GM23338 (cell line): ENCODE data around the gene PIP. TPM values are rescaled to one million over a fixed set of nuclear protein-coding genes. Genes with fewer than 3 reads are reported as not detected.

Source experiments
- ATAC-seq: fragments of 200-7000 bp; cut with Tn5 transposase; 3 replicates; pipeline ENCODE4 v1.9.1; 2020
- DNase-seq: peaks from one replicate; pipeline ENCODE4 v3.0.0-alpha.2; 2015; ENCODE audit warnings: low spot score
- H2AFZ ChIP-seq: fragments of 200-600 bp; sonication (generic); 2 replicates; pipeline ENCODE4 v1.8.0; 2016; ENCODE audit warnings: antibody characterized with exemption, mild to moderate bottlenecking, moderate library complexity
- H3F3A ChIP-seq: fragments of 200-600 bp; sonication (generic); replicated peaks from 2 replicates; pipeline ENCODE4 v1.8.0; 2017; ENCODE audit warnings: antibody characterized with exemption, mixed run types, low read depth
- H3K27ac ChIP-seq: fragments of 200-600 bp; sonication (generic); 2 replicates; pipeline ENCODE4 v1.6.1; 2016; ENCODE audit warnings: low read depth
- H3K27me3 ChIP-seq: fragments of 200-600 bp; sonication (generic); 2 replicates; pipeline ENCODE4 v1.8.0; 2016; ENCODE audit warnings: mild to moderate bottlenecking, mixed run types, moderate library complexity; ENCODE audit not compliant: insufficient read depth
- H3K36me3 ChIP-seq: fragments of 200-600 bp; sonication (generic); 2 replicates; pipeline ENCODE4 v1.8.0; 2016; ENCODE audit warnings: mild to moderate bottlenecking; ENCODE audit not compliant: insufficient read depth
- H3K4me1 ChIP-seq: fragments of 200-600 bp; sonication (generic); 2 replicates; pipeline ENCODE4 v1.8.0; 2016; ENCODE audit warnings: mild to moderate bottlenecking, moderate library complexity; ENCODE audit not compliant: insufficient read depth
- H3K4me2 ChIP-seq: fragments of 200-600 bp; sonication (generic); 2 replicates; pipeline ENCODE4 v1.7.1; 2017; ENCODE audit warnings: mixed run types
- H3K4me3 ChIP-seq: fragments of 200-600 bp; sonication (generic); 2 replicates; pipeline ENCODE4 v1.6.1; 2016; ENCODE audit warnings: mixed run types
- H3K79me2 ChIP-seq: fragments of 200-600 bp; sonication (generic); replicated peaks from 2 replicates; pipeline ENCODE4 v1.8.0; 2017; ENCODE audit warnings: mild to moderate bottlenecking; ENCODE audit not compliant: insufficient read depth
- H3K9me2 ChIP-seq: fragments of 200-600 bp; sonication (generic); 2 replicates; pipeline ENCODE4 v1.8.0; 2017; ENCODE audit not compliant: insufficient read depth
- H4K20me1 ChIP-seq: fragments of 200-600 bp; sonication (generic); replicated peaks from 2 replicates; pipeline ENCODE4 v1.8.0; 2017; ENCODE audit warnings: mild to moderate bottlenecking; ENCODE audit not compliant: insufficient read depth
- H3K27ac Mint-ChIP-seq: 2 replicates; pipeline ENCODE4 v1.8.0; 2020; ENCODE audit warnings: inconsistent platforms, mild to moderate bottlenecking, moderate library complexity, mixed read lengths
- H3K27me3 Mint-ChIP-seq: 3 replicates; pipeline ENCODE4 v1.8.0; 2022; ENCODE audit warnings: low read depth, mild to moderate bottlenecking, moderate library complexity, mixed read lengths, inconsistent platforms; ENCODE audit not compliant: insufficient read depth, poor library complexity
- H3K36me3 Mint-ChIP-seq: 3 replicates; pipeline ENCODE4 v1.8.0; 2021; ENCODE audit warnings: low read depth, mild to moderate bottlenecking, inconsistent platforms, moderate library complexity, mixed read lengths
- H3K4me1 Mint-ChIP-seq: 3 replicates; pipeline ENCODE4 v1.8.0; 2020; ENCODE audit warnings: mild to moderate bottlenecking, inconsistent platforms, mixed read lengths
- H3K4me3 Mint-ChIP-seq: 3 replicates; pipeline ENCODE4 v1.8.0; 2021; ENCODE audit warnings: moderate library complexity, mild to moderate bottlenecking, inconsistent platforms, mixed read lengths
- H3K9me3 Mint-ChIP-seq: 3 replicates; pipeline ENCODE4 v1.8.0; 2020; ENCODE audit warnings: moderate library complexity, mild to moderate bottlenecking, inconsistent platforms, mixed read lengths
- CREB1 ChIP-seq: fragments of 250-450 bp; sonication (Bioruptor Pico); IDR thresholded peaks from 2 replicates; pipeline ENCODE4 v1.5.0; 2020; ENCODE audit warnings: low read depth, mild to moderate bottlenecking, moderate library complexity
- EZH2 ChIP-seq: fragments of 200-600 bp; sonication (generic); IDR thresholded peaks from one replicate; pipeline ENCODE4 v1.8.0; 2017; ENCODE audit warnings: antibody characterized with exemption, mild to moderate bottlenecking, low read depth; ENCODE audit not compliant: unreplicated experiment
- EZH2phosphoT487 ChIP-seq: fragments of 200-600 bp; sonication (generic); IDR thresholded peaks from one replicate; pipeline ENCODE4 v1.8.1; 2018; ENCODE audit warnings: antibody characterized with exemption; ENCODE audit not compliant: unreplicated experiment
- JUNB ChIP-seq: IDR thresholded peaks from one replicate; pipeline ENCODE4 v1.6.1; 2016; ENCODE audit warnings: antibody characterized with exemption; ENCODE audit not compliant: unreplicated experiment
- NANOG ChIP-seq: IDR thresholded peaks from 2 replicates; pipeline ENCODE4 v1.6.1; 2016; ENCODE audit warnings: antibody characterized with exemption, borderline replicate concordance
- POLR2AphosphoS5 ChIP-seq: IDR thresholded peaks from 2 replicates; pipeline ENCODE4 v1.6.1; 2016; ENCODE audit warnings: antibody characterized with exemption, low read depth
- STAT1 ChIP-seq: IDR thresholded peaks from one replicate; pipeline ENCODE4 v1.6.1; 2016; ENCODE audit warnings: antibody characterized with exemption; ENCODE audit not compliant: unreplicated experiment
- ZNF114 ChIP-seq: fragments of 250-450 bp; sonication (Bioruptor Pico); IDR thresholded peaks from 2 replicates; pipeline ENCODE4 v1.5.0; 2020; ENCODE audit warnings: mild to moderate bottlenecking, moderate library complexity
- ZNF331 ChIP-seq: fragments of 250-450 bp; sonication (Bioruptor Pico); IDR thresholded peaks from 2 replicates; pipeline ENCODE4 v1.5.0; 2020; ENCODE audit warnings: low read depth, mild to moderate bottlenecking, moderate library complexity
- ZNF462 ChIP-seq: fragments of 250-450 bp; sonication (Bioruptor Pico); IDR thresholded peaks from 2 replicates; pipeline ENCODE4 v1.5.0; 2020; ENCODE audit warnings: mild to moderate bottlenecking, moderate library complexity
- polyA plus RNA-seq: library from polyadenylated mRNA; unstranded; fragments of >200 nt; fragmentation: Nextera tagmentation; extraction: Ambion mirVana; gene quantifications from 2 replicates; pipeline ENCODE4 v1.2.1, GENCODE V29; 2016
- total RNA-seq: library from RNA; depleted of rRNA; stranded (reverse); fragments of >200 nt; shearing (Covaris generic); gene quantifications from 2 replicates; pipeline ENCODE4 v1.2.3, GENCODE V29; 2014
- TF ChIP-seq, protein P1 (sequence below): IDR thresholded peaks from 2 replicates; pipeline ENCODE4 v1.6.1; 2016; ENCODE audit warnings: antibody characterized with exemption
- TF ChIP-seq, protein P2 (sequence below): IDR thresholded peaks from one replicate; pipeline ENCODE4 v1.6.1; 2018; ENCODE audit warnings: antibody characterized with exemption; ENCODE audit not compliant: unreplicated experiment
- TF ChIP-seq, protein P3 (sequence below), 2 experiments: fragments of 200-600 bp in 1 of 2; sonication (generic) in 1 of 2; conservative IDR thresholded peaks; 2 replicates each; pipeline versions ENCODE4 v1.5.1 to v1.6.1; 2016 to 2017; ENCODE audit warnings: antibody characterized with exemption in 2 of 2, low read depth in 2 of 2, mild to moderate bottlenecking in 2 of 2, moderate library complexity in 1 of 2

PIP gene
- total and polyA plus RNA-seq, 2 experiments from 2014 or later = not detected

GRCh38 chr7:143129477-143129876, 2.4 kb upstream of the PIP start:
- DNase-seq (no peak), ATAC-seq (no peak)
- H3K9me2 ChIP-seq = peaks cover 9% of the 10 kb centered on the region
- no peaks in the 10 kb centered on the region for H3F3A ChIP-seq
- H3K4me1 ChIP-seq = no peaks in the 10 kb centered on the region
- no peak overlapping the region for H3K4me3 Mint-ChIP-seq
- peaks cover 2% of the 10 kb centered on the region; the same call in 2 of the 3 replicates for H3K9me3 Mint-ChIP-seq
- H3K4me2 ChIP-seq = no peak overlapping the region
- H3K79me2 ChIP-seq = no peaks in the 10 kb centered on the region
- TF ChIP-seq ZNF331 = no peak
- TF ChIP-seq, protein P1, sequence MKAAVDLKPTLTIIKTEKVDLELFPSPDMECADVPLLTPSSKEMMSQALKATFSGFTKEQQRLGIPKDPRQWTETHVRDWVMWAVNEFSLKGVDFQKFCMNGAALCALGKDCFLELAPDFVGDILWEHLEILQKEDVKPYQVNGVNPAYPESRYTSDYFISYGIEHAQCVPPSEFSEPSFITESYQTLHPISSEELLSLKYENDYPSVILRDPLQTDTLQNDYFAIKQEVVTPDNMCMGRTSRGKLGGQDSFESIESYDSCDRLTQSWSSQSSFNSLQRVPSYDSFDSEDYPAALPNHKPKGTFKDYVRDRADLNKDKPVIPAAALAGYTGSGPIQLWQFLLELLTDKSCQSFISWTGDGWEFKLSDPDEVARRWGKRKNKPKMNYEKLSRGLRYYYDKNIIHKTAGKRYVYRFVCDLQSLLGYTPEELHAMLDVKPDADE = no peak
- TF ChIP-seq, protein P2, sequence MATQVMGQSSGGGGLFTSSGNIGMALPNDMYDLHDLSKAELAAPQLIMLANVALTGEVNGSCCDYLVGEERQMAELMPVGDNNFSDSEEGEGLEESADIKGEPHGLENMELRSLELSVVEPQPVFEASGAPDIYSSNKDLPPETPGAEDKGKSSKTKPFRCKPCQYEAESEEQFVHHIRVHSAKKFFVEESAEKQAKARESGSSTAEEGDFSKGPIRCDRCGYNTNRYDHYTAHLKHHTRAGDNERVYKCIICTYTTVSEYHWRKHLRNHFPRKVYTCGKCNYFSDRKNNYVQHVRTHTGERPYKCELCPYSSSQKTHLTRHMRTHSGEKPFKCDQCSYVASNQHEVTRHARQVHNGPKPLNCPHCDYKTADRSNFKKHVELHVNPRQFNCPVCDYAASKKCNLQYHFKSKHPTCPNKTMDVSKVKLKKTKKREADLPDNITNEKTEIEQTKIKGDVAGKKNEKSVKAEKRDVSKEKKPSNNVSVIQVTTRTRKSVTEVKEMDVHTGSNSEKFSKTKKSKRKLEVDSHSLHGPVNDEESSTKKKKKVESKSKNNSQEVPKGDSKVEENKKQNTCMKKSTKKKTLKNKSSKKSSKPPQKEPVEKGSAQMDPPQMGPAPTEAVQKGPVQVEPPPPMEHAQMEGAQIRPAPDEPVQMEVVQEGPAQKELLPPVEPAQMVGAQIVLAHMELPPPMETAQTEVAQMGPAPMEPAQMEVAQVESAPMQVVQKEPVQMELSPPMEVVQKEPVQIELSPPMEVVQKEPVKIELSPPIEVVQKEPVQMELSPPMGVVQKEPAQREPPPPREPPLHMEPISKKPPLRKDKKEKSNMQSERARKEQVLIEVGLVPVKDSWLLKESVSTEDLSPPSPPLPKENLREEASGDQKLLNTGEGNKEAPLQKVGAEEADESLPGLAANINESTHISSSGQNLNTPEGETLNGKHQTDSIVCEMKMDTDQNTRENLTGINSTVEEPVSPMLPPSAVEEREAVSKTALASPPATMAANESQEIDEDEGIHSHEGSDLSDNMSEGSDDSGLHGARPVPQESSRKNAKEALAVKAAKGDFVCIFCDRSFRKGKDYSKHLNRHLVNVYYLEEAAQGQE = no peak
- TF ChIP-seq EZH2phosphoT487 = no peak
- TF ChIP-seq, protein P3, sequence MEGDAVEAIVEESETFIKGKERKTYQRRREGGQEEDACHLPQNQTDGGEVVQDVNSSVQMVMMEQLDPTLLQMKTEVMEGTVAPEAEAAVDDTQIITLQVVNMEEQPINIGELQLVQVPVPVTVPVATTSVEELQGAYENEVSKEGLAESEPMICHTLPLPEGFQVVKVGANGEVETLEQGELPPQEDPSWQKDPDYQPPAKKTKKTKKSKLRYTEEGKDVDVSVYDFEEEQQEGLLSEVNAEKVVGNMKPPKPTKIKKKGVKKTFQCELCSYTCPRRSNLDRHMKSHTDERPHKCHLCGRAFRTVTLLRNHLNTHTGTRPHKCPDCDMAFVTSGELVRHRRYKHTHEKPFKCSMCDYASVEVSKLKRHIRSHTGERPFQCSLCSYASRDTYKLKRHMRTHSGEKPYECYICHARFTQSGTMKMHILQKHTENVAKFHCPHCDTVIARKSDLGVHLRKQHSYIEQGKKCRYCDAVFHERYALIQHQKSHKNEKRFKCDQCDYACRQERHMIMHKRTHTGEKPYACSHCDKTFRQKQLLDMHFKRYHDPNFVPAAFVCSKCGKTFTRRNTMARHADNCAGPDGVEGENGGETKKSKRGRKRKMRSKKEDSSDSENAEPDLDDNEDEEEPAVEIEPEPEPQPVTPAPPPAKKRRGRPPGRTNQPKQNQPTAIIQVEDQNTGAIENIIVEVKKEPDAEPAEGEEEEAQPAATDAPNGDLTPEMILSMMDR (conservative IDR thresholded peaks at IDR 0.05; ENCODE audit: low read depth in 2 of 2) = no peak
- TF ChIP-seq CREB1 = no peak
- TF ChIP-seq NANOG = no peak
- no peak for TF ChIP-seq JUNB
- TF ChIP-seq ZNF114 (CRISPR knock-in tag) = no peak
- no peak for TF ChIP-seq POLR2AphosphoS5
- no peak for TF ChIP-seq EZH2
- TF ChIP-seq STAT1 = no peak
- TF ChIP-seq ZNF462 = no peak
- no peak overlapping the region for H3K27ac ChIP-seq
- H4K20me1 ChIP-seq = no peaks in the 10 kb centered on the region
- peaks cover 5% of the 10 kb centered on the region for H3K27me3 Mint-ChIP-seq
- H2AFZ ChIP-seq = no peak overlapping the region
- H3K4me3 ChIP-seq = no peak overlapping the region
- no peaks in the 10 kb centered on the region for H3K27me3 ChIP-seq
- H3K27ac Mint-ChIP-seq = no peak overlapping the region
- H3K4me1 Mint-ChIP-seq = peaks cover 9% of the 10 kb centered on the region
- no peaks in the 10 kb centered on the region for H3K36me3 Mint-ChIP-seq
- no peaks in the 10 kb centered on the region for H3K36me3 ChIP-seq
